Measurements from ENCODE around the gene PSMB5.
"Not testable (repeated sequence)": the region's sequence is repeated elsewhere in the genome, so short reads cannot be mapped to it uniquely, and the experiment has no call there.

Gene PSMB5

GRCh38 chr14:23043145-23043544 lies 8.4 kb upstream of the PSMB5 start:
- no peak for DNase-seq

GRCh38 chr14:23042162-23042965 lies 7.7 kb upstream of the PSMB5 start, which contains the start of gene PSMB11:
PSMB11 (plus strand) TSS chr14:23042212; CDS start chr14:23042226, 14 bp downstream.
- DNase-seq: no peak

- DNase-seq: no peak
Measured at GRCh38 chr14:23041729-23042128, 7.0 kb upstream of the PSMB5 start.

- DNase-seq: no peak
Measured at GRCh38 chr14:23040100-23040499, 5.4 kb upstream of the PSMB5 start.

- no peak for DNase-seq
Measured at GRCh38 chr14:23035303-23036144, 824 bp upstream of the PSMB5 start.

- DNase-seq: no peak
Measured at GRCh38 chr14:23033801-23034497, 751 bp downstream of the PSMB5 start.

GRCh38 chr14:23033251-23033727 lies 1.4 kb downstream of the PSMB5 start:
- no peak for DNase-seq

- no peak for DNase-seq
Measured at GRCh38 chr14:23030936-23031335, 3.8 kb downstream of the PSMB5 start.

GRCh38 chr14:23028799-23029198 lies 5.9 kb downstream of the PSMB5 start:
- no peak for DNase-seq

GRCh38 chr14:23025151-23025814 lies 9.4 kb downstream of the PSMB5 start:
- no peak for DNase-seq

- no peak for DNase-seq
Measured at GRCh38 chr14:23024612-23025075, 10.1 kb downstream of the PSMB5 start.

GRCh38 chr14:23023795-23024152 lies 10.9 kb downstream of the PSMB5 start:
- DNase-seq: no peak

GRCh38 chr14:23023022-23023794 lies 11.5 kb downstream of the PSMB5 start:
- no peak for DNase-seq

GRCh38 chr14:23021889-23022442 lies 12.7 kb downstream of the PSMB5 start:
- no peak for DNase-seq

- DNase-seq: no peak
Measured at GRCh38 chr14:23021434-23021833, 13.3 kb downstream of the PSMB5 start.

- no peak for DNase-seq
Measured at GRCh38 chr14:23020143-23021128, 14.3 kb downstream of the PSMB5 start.

GRCh38 chr14:23018107-23018506 lies 16.6 kb downstream of the PSMB5 start:
- DNase-seq: no peak

GRCh38 chr14:23017091-23017490 lies 17.6 kb downstream of the PSMB5 start:
- no peak for DNase-seq

GRCh38 chr14:23015618-23016017 lies 19.1 kb downstream of the PSMB5 start:
- no peak for DNase-seq

GRCh38 chr14:23013749-23014054 lies 21.0 kb downstream of the PSMB5 start:
- DNase-seq: not testable (repeated sequence)

Data from NCI-H526 treated with DMSO at 0.1 percent for 48 hours (cell line).